GM12878 (cell line): ENCODE measurements around the gene ING5. TPM values are rescaled to one million over a fixed set of nuclear protein-coding genes. Genes with fewer than 3 reads are reported as not detected.

Experiments used
- ATAC-seq: fragments of 200-7000 bp; cut with Tn5 transposase; 3 replicates; pipeline ENCODE4 v1.9.1; 2020; ENCODE audit warnings: mild to moderate bottlenecking, moderate library complexity
- BruUV-seq: library from RNA; stranded (reverse); fragments of 400-500 nt; replicated peaks from 2 replicates; lab custom pipeline; 2021; lab: Mats Ljungman, UMichigan
- CTCF ChIA-PET: fragments of 300-600 bp; sonication (Branson Sonifier 250); formaldehyde crosslinking; extraction: SDS; loops from one replicate; lab custom pipeline; 2021; ENCODE audit warnings: inconsistent platforms; lab: Yijun Ruan, JAX
- POLR2A ChIA-PET: fragments of 350-600 bp; formaldehyde crosslinking; extraction: SDS; loops from one replicate; lab custom pipeline; 2021; ENCODE audit warnings: inconsistent platforms; lab: Charles Lee
- RAD21 ChIA-PET: fragments of 300-600 bp; sonication (Branson Sonifier 250); formaldehyde crosslinking; loops from one replicate; lab custom pipeline; 2023; ENCODE audit warnings: antibody characterized with exemption; ENCODE audit not compliant: unreplicated experiment; lab: Charles Lee
- SMC1A ChIA-PET: fragments of 300-600 bp; sonication (Branson Sonifier 250); formaldehyde crosslinking; loops from one replicate; lab custom pipeline; 2023; ENCODE audit not compliant: unreplicated experiment, uncharacterized antibody; lab: Charles Lee
- DNase-seq: peaks from one replicate; pipeline ENCODE4 v3.0.0-alpha.2; 2011; ENCODE audit warnings: low read depth, low spot score
- FAIRE-seq: peaks from 3 replicates; lab custom pipeline; 2011; peaks lifted over from hg19 to GRCh38; lab: Jason Lieb, UNC
- H2AFZ ChIP-seq: 2 replicates; pipeline ENCODE4 v1.6.0; 2011; ENCODE audit warnings: low read depth, low read length, control low read depth; ENCODE audit not compliant: control insufficient read depth
- H3K27ac ChIP-seq: 2 replicates; pipeline ENCODE4 v1.5.1; 2011; ENCODE audit warnings: control low read depth; ENCODE audit not compliant: control insufficient read depth, insufficient read depth
- H3K27me3 ChIP-seq, 2 experiments: replicated peaks in 1 of 2; 2 replicates each; pipeline versions ENCODE4 v1.6.0 to v1.6.1; 2011; ENCODE audit warnings: low read length in 1 of 2; ENCODE audit not compliant: control insufficient read depth in 2 of 2, insufficient read depth in 2 of 2
- H3K36me3 ChIP-seq, 2 experiments: 2 replicates each; pipeline ENCODE4 v1.5.1; 2011; ENCODE audit warnings: low read length in 1 of 2; ENCODE audit not compliant: control insufficient read depth in 2 of 2, insufficient read depth in 2 of 2
- H3K4me1 ChIP-seq: 2 replicates; pipeline ENCODE4 v1.6.1; 2011; ENCODE audit warnings: mild to moderate bottlenecking, low read length, moderate library complexity, mixed read lengths; ENCODE audit not compliant: control insufficient read depth, insufficient read depth
- H3K4me2 ChIP-seq: 2 replicates; pipeline ENCODE4 v1.6.0; 2011; ENCODE audit warnings: control low read depth; ENCODE audit not compliant: control insufficient read depth, insufficient read depth
- H3K4me3 ChIP-seq: fragments of 200-600 bp; sonication (generic); 2 replicates; pipeline ENCODE4 v1.5.1; 2016
- H3K79me2 ChIP-seq: 2 replicates; pipeline ENCODE4 v1.6.0; 2011; ENCODE audit warnings: low read length; ENCODE audit not compliant: control insufficient read depth, insufficient read depth
- H3K9ac ChIP-seq: 2 replicates; pipeline ENCODE4 v1.8.0; 2011; ENCODE audit warnings: low read length, control low read depth, mixed read lengths; ENCODE audit not compliant: control insufficient read depth, insufficient read depth
- H3K9me3 ChIP-seq: replicated peaks from 3 replicates; pipeline ENCODE4 v1.5.1; 2011; ENCODE audit warnings: mild to moderate bottlenecking, low read length; ENCODE audit not compliant: control insufficient read depth, insufficient read depth
- H4K20me1 ChIP-seq: 2 replicates; pipeline ENCODE4 v1.6.0; 2011; ENCODE audit not compliant: control insufficient read depth, insufficient read depth
- BCL11A ChIP-seq: IDR thresholded peaks from 2 replicates; pipeline ENCODE4 v1.6.1; 2011; ENCODE audit warnings: low read depth, low read length
- BCLAF1 ChIP-seq: fragments of 450-650 bp; IDR thresholded peaks from 2 replicates; pipeline ENCODE4 v1.6.1; 2017; ENCODE audit warnings: antibody characterized with exemption, mild to moderate bottlenecking, moderate library complexity
- CUX1 ChIP-seq: IDR thresholded peaks from 2 replicates; pipeline ENCODE4 v1.6.1; 2012; ENCODE audit warnings: improper control_type of control experiment, low read depth, low read length; ENCODE audit not compliant: insufficient replicate concordance
- MAX ChIP-seq: IDR thresholded peaks from 2 replicates; pipeline ENCODE4 v1.6.1; 2012; ENCODE audit warnings: low read depth, low read length, improper control_type of control experiment
- POLR2AphosphoS2 ChIP-seq: IDR thresholded peaks from 2 replicates; pipeline ENCODE4 v1.6.1; 2011; ENCODE audit warnings: low read depth, mild to moderate bottlenecking, low read length, improper control_type of control experiment, moderate library complexity
- SMARCA5 ChIP-seq: fragments of 450-650 bp; IDR thresholded peaks from 2 replicates; pipeline ENCODE4 v1.6.1; 2017; ENCODE audit warnings: mild to moderate bottlenecking
- SREBF2 ChIP-seq: IDR thresholded peaks from 2 replicates; pipeline ENCODE4 v1.6.1; 2012; ENCODE audit warnings: mild to moderate bottlenecking, low read length
- TBL1XR1 ChIP-seq: IDR thresholded peaks from 2 replicates; pipeline ENCODE4 v1.6.1; 2012; ENCODE audit warnings: low read depth, low read length, improper control_type of control experiment
- TCF3 ChIP-seq: IDR thresholded peaks from 2 replicates; pipeline ENCODE4 v1.6.1; 2012; ENCODE audit warnings: low read depth, mild to moderate bottlenecking, low read length, borderline replicate concordance; ENCODE audit not compliant: insufficient read depth
- ZBTB4 ChIP-seq: fragments of 450-650 bp; formaldehyde crosslinking; IDR thresholded peaks from 2 replicates; pipeline ENCODE4 v1.4.0; 2022; ENCODE audit warnings: mild to moderate bottlenecking, moderate library complexity
- WGBS: methylation state at CpG from one replicate; pipeline ENCODE4 v1.1.6; 2016; ENCODE audit warnings: low lambda C conversion rate; ENCODE audit not compliant: insufficient replicate concordance, insufficient coverage; ENCODE audit errors: missing lambda C conversion rate; 5-methylcytosine and 5-hydroxymethylcytosine counted together
- in situ Hi-C: fragments of 300-500 bp; cut with MboI; formaldehyde crosslinking; loops from 9 replicates; pipeline ENCODE4 v1.14.3; 2018; ENCODE audit warnings: mixed read lengths
- intact Hi-C: fragments of 100-400 bp; cut with micrococcal nuclease; formaldehyde crosslinking; loops from one replicate; pipeline ENCODE4 v1.14.2; 2022; ENCODE audit not compliant: unreplicated experiment
- polyA plus RNA-seq, 11 experiments: library from polyadenylated mRNA; depleted of rRNA in 4 of 11; unstranded in 6 of 11; stranded (reverse) in 5 of 11; fragments of >200 nt; fragmentation: Nextera tagmentation in 4 of 11; fragmentation: Illumina TruSeq in 1 of 11; extraction: Ambion mirVana in 4 of 11; extraction: Trizol in 1 of 11; gene quantifications; 1 replicate in 1 of 11; 2 replicates in 10 of 11; pipeline versions ENCODE4 v1.2.1 to v1.2.3, GENCODE V29; 2011 to 2016; ENCODE audit warnings: inconsistent platforms in 2 of 11, missing spikeins in 2 of 11, low read depth in 1 of 11
- total RNA-seq, 4 experiments: library from RNA; depleted of rRNA in 3 of 4; stranded (reverse); fragments of >200 nt in 3 of 4; fragmentation: Illumina TruSeq in 1 of 4; extraction: Trizol in 1 of 4; gene quantifications; 2 replicates each; pipeline versions ENCODE4 v1.2.1 to v1.2.3, GENCODE V29; 2013 to 2021

Gene ING5
- total and polyA plus RNA-seq, 10 of the 15 experiments (the other 5 are each of a cell fraction or from before 2014, with no cell fraction given) = 10.0 to 46.1 (median 27.2) TPM

GRCh38 chr2:241692448-241692847 is 9.4 kb upstream of the ING5 start (continued):
- TF ChIP-seq ZBTB4 (CRISPR knock-in tag) = no peak

GRCh38 chr2:241695651-241696050 is 6.2 kb upstream of the ING5 start:
- ATAC-seq (no peak), DNase-seq (no peak), FAIRE-seq (no peak)
- H3K4me3 ChIP-seq = no peak overlapping the region
- intact Hi-C loops (no loop called here), in situ Hi-C loops (no loop called here)
- no peak overlapping the region for H2AFZ ChIP-seq
- H3K27ac ChIP-seq = no peak overlapping the region
- SMC1A ChIA-PET = no interaction called here
- no TSS peak for BruUV-seq
- H3K4me2 ChIP-seq = no peak overlapping the region
- no peaks in the 10 kb centered on the region for H3K27me3 ChIP-seq
- H3K9ac ChIP-seq = no peak overlapping the region
- H4K20me1 ChIP-seq = no peaks in the 10 kb centered on the region
- RAD21 ChIA-PET = no interaction called here
- POLR2A ChIA-PET = no interaction called here
- CTCF ChIA-PET = no interaction called here
- peaks cover 3 to 4% of the 10 kb centered on the region in 2 experiments; a peak in 3 of 4 replicates for H3K36me3 ChIP-seq
- peaks cover 2% of the 10 kb centered on the region; the same call in 1 of the 2 replicates for H3K79me2 ChIP-seq
- H3K4me1 ChIP-seq = no peaks in the 10 kb centered on the region
- WGBS = 100% methylated on average over 4 of the region's 4 CpGs
- no peaks in the 10 kb centered on the region for H3K9me3 ChIP-seq
- no peak for TF ChIP-seq BCL11A
- no peak for TF ChIP-seq POLR2AphosphoS2
- no peak for TF ChIP-seq CUX1
- no peak for TF ChIP-seq MAX
- TF ChIP-seq TBL1XR1 = no peak
- no peak for TF ChIP-seq SMARCA5
- TF ChIP-seq SREBF2 = no peak
- TF ChIP-seq BCLAF1 = no peak
- TF ChIP-seq TCF3 = no peak
